Measurements from ENCODE around the gene AKAP8.
"Not testable (repeated sequence)": the region's sequence is repeated elsewhere in the genome, so short reads cannot be mapped to it uniquely, and the experiment has no call there.

The AKAP8 gene

DNA sequence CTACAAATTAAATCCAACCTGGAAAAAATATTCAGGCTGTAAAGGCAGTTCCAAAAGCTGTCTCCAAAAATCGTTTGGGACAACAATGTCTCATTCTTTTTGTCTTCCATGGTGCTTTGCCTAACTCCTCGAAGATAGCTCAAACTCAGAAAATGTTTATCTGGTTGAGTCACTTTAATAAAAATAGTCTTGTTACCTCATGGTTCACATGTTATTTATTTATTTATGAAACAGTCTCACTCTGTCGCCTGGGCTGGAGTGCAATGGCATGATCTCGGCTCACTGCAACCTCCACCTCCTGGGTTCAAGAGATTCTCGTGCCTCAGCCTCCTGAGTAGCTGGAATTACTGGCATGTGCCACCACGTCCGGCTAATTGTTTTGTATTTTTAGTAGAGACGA, 42.4 kb downstream of the AKAP8 start:
- Histone ChIP-seq H3K9me3 (no peaks in the 10 kb centered on the region), H3K27me3 (no peaks in the 10 kb centered on the region), H3K36me3 (no peaks in the 10 kb centered on the region), H3K27ac (peak overlapping the region; percentile 69 to 76), H3K4me3 (no peak overlapping the region), H3K4me1 (peaks cover 0 to 51% (median 22%) of the 10 kb centered on the region in 4 donors)
- TF ChIP-seq, protein P1, sequence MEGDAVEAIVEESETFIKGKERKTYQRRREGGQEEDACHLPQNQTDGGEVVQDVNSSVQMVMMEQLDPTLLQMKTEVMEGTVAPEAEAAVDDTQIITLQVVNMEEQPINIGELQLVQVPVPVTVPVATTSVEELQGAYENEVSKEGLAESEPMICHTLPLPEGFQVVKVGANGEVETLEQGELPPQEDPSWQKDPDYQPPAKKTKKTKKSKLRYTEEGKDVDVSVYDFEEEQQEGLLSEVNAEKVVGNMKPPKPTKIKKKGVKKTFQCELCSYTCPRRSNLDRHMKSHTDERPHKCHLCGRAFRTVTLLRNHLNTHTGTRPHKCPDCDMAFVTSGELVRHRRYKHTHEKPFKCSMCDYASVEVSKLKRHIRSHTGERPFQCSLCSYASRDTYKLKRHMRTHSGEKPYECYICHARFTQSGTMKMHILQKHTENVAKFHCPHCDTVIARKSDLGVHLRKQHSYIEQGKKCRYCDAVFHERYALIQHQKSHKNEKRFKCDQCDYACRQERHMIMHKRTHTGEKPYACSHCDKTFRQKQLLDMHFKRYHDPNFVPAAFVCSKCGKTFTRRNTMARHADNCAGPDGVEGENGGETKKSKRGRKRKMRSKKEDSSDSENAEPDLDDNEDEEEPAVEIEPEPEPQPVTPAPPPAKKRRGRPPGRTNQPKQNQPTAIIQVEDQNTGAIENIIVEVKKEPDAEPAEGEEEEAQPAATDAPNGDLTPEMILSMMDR (IDR thresholded peaks at IDR 0.05): no peak
- peak in 1 of 2 donors; percentile 46 for DNase-seq
- intact Hi-C loops (cut with DNase I; ENCODE audit: low total_unique reads): loop anchor here (10.0 kb wide), 2 partner anchors 72 to 218 kb away; no protein-coding TSS in a partner anchor

DNA sequence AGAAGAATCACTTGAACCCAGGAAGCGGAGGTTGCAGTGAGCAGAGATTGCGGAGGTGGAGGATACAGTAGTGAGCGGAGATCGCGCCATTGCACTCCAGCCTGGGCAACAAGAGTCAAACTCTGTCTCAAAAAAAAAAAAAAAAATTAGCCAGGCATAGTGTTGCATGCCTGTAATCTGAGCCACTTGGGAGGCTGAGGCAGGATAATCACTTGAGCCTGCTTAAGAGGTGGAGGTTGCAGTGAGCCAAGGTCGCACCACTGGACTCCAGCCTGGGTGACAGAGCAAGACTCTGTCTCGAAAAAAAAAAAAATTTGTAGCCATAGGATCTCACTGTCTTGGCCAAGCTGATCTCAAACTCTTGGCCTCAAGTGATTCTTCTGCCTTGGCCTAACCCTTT, 43.6 kb downstream of the AKAP8 start:
- not testable (repeated sequence) for DNase-seq, H3K9me3 ChIP-seq, H3K36me3 ChIP-seq, H3K4me3 ChIP-seq, H3K27me3 ChIP-seq
- peak overlapping the region; percentile 69 to 76 for H3K27ac ChIP-seq
- H3K4me1 ChIP-seq: peaks cover 0 to 51% (median 22%) of the 10 kb centered on the region in 4 donors
- intact Hi-C loops (cut with DNase I; ENCODE audit: low total_unique reads): loop anchor here (10.0 kb wide), 2 partner anchors 71 to 219 kb away; no protein-coding TSS in a partner anchor

DNA sequence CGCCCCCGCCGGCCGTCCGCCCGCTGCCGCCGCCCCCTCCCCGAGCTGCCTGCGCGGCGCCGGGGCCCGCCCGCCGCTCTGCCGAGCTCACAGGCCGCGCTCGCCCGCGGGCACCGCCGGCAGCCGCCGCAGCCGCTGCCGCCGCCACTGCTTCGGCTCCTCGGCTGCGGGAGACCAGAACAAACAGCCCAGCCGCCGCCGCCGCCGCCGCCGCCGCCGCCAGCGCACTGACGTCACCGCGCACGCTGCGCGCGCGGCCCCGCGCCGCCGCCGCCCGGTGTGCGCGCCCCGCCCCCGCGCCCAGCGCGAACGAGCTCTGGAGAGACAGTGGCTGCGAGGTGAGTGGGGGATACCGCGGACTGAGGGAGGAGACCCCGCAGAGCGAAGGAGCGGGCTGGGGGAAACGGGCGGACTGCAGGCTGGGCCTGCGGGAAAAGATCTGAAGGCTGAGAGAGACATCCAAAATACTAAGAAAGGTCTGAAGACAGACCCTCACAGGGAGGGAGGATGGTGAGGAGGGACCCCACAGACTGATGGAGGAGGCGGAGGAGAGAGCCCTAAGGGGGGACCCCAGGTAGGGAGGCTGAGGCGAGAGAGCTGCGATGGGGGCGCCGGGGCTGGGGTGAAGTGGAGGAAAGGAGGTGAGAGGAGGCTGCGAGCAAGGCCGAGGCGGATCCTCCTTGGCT, 47.1 kb downstream of the AKAP8 start, which contains the start of gene BRD4:
TSS of gene BRD4 (minus strand) at position 229 of the 686 bp plus-strand sequence. CDS start 59,440 bp downstream, outside the sequence.
- no peaks in the 10 kb centered on the region for H3K36me3 ChIP-seq
- intact Hi-C loops (cut with DNase I; ENCODE audit: low total_unique reads): loop anchor here (5.0 to 10.0 kb wide), 3 partner anchors 68 to 222 kb away; no protein-coding TSS in a partner anchor
- peak within 1 kb of the TSS; percentile 96 for H3K27ac ChIP-seq
- no peaks in the 10 kb centered on the region for H3K9me3 ChIP-seq
- peak; percentile 58 to 82 for DNase-seq
- no peaks in the 10 kb centered on the region for H3K27me3 ChIP-seq
- H3K4me1 ChIP-seq: peaks cover 0 to 79% (median 51%) of the 10 kb centered on the region in 4 donors
- H3K4me3 ChIP-seq: peak within 1 kb of the TSS; percentile 86 to 97
- TF ChIP-seq, protein P1 (IDR thresholded peaks at IDR 0.05): no peak

DNA sequence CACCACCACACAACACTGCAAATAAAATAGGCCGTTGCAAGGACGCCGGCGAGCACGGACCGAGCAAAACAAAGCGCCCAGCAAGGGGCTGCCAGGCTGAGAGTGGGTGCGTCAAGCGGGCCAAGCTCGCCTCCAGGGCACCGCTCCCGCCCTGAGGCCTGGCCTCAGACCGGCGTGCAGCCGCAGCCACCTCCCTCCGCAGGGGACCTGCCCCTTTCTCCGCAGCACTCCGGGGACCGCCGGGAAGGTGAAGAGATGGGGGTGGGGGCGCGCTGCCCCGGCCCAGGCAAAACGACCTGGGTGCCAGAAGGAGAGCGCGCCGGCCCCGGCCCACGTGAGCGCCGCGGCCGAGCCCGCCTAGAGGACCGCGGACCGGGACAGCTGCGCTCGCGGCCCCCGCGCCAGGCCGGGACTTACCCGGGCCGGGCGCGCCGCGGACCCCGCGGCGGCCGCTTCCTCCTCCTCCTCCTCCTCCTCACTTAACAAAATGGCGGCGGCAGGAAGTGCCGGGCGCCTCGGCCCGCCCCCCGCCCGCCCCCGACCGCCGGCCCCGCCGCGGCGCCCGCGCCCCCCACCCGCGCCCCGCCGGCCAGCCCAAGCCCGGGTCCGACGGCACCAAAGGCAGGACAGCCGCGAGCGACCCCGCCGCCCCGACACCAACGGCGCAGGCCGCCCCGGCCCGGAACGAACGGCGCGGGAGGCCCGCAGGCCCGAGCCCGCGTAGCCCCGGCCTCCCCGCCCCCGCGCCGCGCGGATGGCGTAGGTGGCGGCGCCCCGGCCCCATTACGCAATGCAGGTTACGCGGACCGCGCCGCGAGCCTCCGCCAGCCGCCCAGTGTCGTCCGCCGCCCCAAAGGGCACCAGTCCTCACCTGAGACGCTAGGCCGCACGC, 47.9 kb downstream of the AKAP8 start:
- H3K9me3 ChIP-seq: no peaks in the 10 kb centered on the region
- TF ChIP-seq, protein P1 (IDR thresholded peaks at IDR 0.05): no peak
- peak overlapping the region; percentile 96 for H3K27ac ChIP-seq
- no peaks in the 10 kb centered on the region for H3K36me3 ChIP-seq
- peaks cover 0 to 79% (median 56%) of the 10 kb centered on the region in 4 donors for H3K4me1 ChIP-seq
- no peaks in the 10 kb centered on the region for H3K27me3 ChIP-seq
- intact Hi-C loops (cut with DNase I; ENCODE audit: low total_unique reads): loop anchor here (5.0 to 10.0 kb wide), 3 partner anchors 67 to 223 kb away; no protein-coding TSS in a partner anchor
- peak overlapping the region; percentile 86 to 97 for H3K4me3 ChIP-seq
- DNase-seq: peak; percentile 35 to 74

DNA sequence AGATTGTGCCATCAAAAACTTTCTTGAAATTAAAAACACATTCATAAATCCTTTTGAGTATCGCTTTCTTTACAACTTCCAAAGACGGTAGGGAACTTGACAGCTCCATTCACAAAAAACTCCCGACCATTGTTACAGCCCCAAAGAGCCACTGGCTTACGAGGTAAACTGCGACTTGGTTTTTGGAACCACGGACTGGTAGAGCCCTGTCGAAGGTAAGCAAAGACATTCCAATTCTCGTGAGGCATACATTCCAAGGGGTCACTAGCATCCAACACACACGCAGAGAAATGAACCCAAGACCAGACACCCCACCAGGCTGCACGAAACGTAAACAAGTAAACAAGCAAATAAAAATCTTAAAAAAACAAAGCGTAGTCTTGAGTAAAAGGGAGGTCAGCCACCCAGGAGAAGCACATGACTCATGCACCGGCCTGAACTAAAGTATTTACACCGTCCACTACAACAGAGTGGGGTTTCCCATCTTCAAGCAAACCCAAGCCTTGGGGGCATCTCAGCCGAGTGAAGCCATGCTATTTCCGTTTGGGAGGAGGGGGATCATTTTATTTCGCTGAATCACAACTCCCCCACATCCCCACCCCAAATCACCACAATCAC, 48.7 kb downstream of the AKAP8 start:
- intact Hi-C loops (cut with DNase I; ENCODE audit: low total_unique reads): loop anchor here (5.0 to 10.0 kb wide), 3 partner anchors 66 to 224 kb away; no protein-coding TSS in a partner anchor
- Histone ChIP-seq H3K27me3 (no peaks in the 10 kb centered on the region), H3K9me3 (no peaks in the 10 kb centered on the region), H3K4me3 (peak overlapping the region; percentile 86 to 97), H3K36me3 (no peaks in the 10 kb centered on the region), H3K27ac (peak overlapping the region; percentile 96), H3K4me1 (peaks cover 0 to 79% (median 61%) of the 10 kb centered on the region in 4 donors)
- TF ChIP-seq, protein P1 (IDR thresholded peaks at IDR 0.05): no peak
- DNase-seq: no peak
